GM18909 (cell line): ENCODE results near the gene PPP2R2B.
A peak's percentile ranks its signal among the peaks of the same experiment; 100 is the strongest.
"Not testable (repeated sequence)": the region's sequence is repeated elsewhere in the genome, so short reads cannot be mapped to it uniquely, and the experiment has no call there.

ENCODE experiments used
- ATAC-seq: cut with Tn5 transposase; IDR thresholded peaks from one replicate; pipeline ENCODE4 v1.9.1; 2021; ENCODE audit warnings: mild to moderate bottlenecking; ENCODE audit not compliant: unreplicated experiment, poor library complexity

PPP2R2B gene

GRCh38 chr5:146580237-146580636 is 298.3 kb downstream of the PPP2R2B start:
- no peak for ATAC-seq

GRCh38 chr5:146574713-146575112 is 303.8 kb downstream of the PPP2R2B start:
- no peak for ATAC-seq

- no peak for ATAC-seq
These were observed 310.4 kb downstream of the PPP2R2B start for GRCh38 chr5:146568161-146568560.

GRCh38 chr5:146565764-146566367 is 312.7 kb downstream of the PPP2R2B start:
- peak; percentile 98 for ATAC-seq

- no peak for ATAC-seq
These were observed 314.4 kb downstream of the PPP2R2B start for GRCh38 chr5:146564007-146564762.

GRCh38 chr5:146562461-146562860 is 316.1 kb downstream of the PPP2R2B start:
- ATAC-seq, result no peak

GRCh38 chr5:146561711-146562110 is 316.8 kb downstream of the PPP2R2B start:
- ATAC-seq, result no peak

- ATAC-seq, result no peak
These were observed 318.2 kb downstream of the PPP2R2B start for GRCh38 chr5:146560205-146560812.

- not testable (repeated sequence) for ATAC-seq
These were observed 321.7 kb downstream of the PPP2R2B start for GRCh38 chr5:146556884-146557283.

GRCh38 chr5:146553446-146553845 is 325.1 kb downstream of the PPP2R2B start:
- no peak for ATAC-seq

- no peak for ATAC-seq
These were observed 328.9 kb downstream of the PPP2R2B start for GRCh38 chr5:146549615-146550014.

GRCh38 chr5:146548781-146549449 is 329.6 kb downstream of the PPP2R2B start:
- ATAC-seq, result no peak

- ATAC-seq, result no peak
These were observed 334.3 kb downstream of the PPP2R2B start for GRCh38 chr5:146544232-146544631.

GRCh38 chr5:146541958-146542849 is 336.4 kb downstream of the PPP2R2B start:
- ATAC-seq, result peak; percentile 97

GRCh38 chr5:146540414-146540813 is 338.1 kb downstream of the PPP2R2B start:
- ATAC-seq, result no peak

- no peak for ATAC-seq
These were observed 338.6 kb downstream of the PPP2R2B start for GRCh38 chr5:146539973-146540372.

- ATAC-seq, result no peak
These were observed 340.1 kb downstream of the PPP2R2B start for GRCh38 chr5:146538432-146538831.

- no peak for ATAC-seq
These were observed 344.7 kb downstream of the PPP2R2B start for GRCh38 chr5:146533882-146534281.

- ATAC-seq, result peak; percentile 95
These were observed 345.2 kb downstream of the PPP2R2B start for GRCh38 chr5:146533260-146533857.
